ENCODE measurements around the gene TJP3.
"Not testable (repeated sequence)": the region's sequence is repeated elsewhere in the genome, so short reads cannot be mapped to it uniquely, and the experiment has no call there.

TJP3 gene

GRCh38 chr19:3745363-3746045, 37.3 kb downstream of the TJP3 start:
- DNase-seq (ENCODE audit: low spot score) = no peak

- DNase-seq (ENCODE audit: low spot score) = no peak
Observed at GRCh38 chr19:3746371-3747056, 38.3 kb downstream of the TJP3 start.

DNA sequence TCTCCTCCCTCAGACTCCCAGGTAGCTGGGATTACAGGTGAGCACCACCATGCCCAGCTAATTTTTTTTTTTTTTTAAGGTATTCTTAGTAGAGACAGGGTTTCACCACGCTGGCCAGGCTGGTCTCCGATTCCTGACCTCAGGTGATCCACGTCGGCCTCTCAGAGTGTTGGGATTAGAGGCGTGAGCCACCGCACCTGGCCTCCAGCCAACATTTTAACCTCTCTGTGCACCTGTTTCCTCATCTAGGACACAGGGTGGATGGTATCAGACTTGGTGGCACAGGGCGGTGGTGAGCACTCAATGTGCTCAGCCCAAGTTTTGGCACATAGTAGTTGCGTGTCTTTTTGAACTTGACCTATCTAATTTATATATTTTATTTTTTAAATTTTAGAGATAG, 40.8 kb downstream of the TJP3 start:
- DNase-seq (ENCODE audit: low spot score) = no peak

DNA sequence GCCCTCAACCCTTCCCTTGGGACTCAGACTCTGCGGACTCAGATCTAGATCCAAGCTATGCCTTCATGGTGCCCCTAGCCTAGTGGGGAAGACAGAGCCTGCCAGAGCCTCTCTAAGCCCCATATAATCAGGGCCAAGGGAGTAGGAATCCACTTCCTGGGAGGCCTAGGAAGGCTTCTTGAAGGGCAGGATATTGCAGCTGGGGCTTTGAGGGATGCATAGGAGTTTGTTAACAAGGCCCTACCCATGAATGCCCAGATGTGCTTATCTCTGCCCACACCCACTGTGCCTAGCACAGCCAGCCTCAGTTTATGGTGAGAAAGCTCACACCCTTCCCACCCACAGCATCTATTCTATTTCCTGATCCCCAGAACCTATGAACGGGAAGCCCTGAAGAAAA, 42.0 kb downstream of the TJP3 start:
- DNase-seq (ENCODE audit: low spot score) = no peak

GRCh38 chr19:3751236-3751635, 43.1 kb downstream of the TJP3 start:
- no peak for DNase-seq (ENCODE audit: low spot score)

DNA sequence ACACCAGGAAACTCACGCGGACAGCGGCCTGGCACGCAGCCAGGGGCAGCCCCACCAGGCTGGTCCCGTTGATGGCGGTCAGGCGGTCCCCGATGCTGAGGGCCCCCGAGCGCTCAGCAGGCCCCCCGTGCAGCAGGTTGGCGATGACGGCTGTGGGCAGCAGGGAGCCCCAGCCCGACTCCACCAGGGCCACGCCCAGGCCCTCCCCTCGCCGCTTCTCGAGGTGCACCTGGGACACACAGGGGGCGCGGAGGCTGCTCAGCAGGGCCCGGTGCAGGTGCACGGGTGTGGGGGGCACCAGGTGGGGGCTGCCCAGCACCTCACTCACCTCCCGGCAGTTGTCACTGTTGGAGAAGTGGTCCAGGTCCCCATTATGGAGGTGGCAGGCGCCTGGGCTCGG, 44.3 kb downstream of the TJP3 start:
- DNase-seq (ENCODE audit: low spot score) = no peak

DNA sequence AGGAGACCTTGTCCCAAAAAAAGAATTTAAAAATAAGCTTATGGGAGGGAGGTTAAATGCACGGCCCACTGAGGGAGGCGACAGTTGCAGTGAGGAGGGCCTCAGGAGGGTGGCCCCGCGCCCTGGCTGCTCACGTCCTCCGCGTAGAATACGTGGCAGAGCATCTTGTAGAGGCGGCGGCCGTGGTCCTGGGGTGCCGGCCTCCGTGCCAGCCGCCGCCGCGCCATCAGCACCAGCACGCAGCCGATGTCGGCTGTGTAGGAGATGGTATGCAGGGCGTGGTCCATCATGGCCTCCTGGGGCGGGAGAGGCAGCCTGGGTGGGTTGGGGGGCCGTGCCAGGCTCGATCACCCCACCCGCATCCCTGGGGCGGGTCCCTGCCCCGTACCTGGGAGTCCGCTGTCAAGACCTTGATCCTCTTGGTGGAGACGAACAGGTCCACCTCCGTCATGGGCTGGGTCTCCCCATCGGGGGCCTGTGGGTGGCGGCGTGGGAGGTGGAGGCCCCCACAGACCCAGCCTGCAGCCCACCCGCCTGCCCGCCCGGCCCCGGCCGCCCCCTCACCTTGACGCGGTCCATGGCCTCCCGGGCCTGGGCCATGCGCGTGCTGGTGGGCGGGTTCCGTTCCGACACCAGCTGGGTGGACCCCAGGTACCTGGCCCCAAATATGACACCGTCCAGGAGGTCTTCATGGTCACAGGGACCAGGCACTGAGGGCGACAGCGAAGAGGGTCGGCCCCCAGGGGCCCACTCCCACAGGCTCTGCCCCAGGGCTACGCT, 45.6 kb downstream of the TJP3 start:
- DNase-seq (ENCODE audit: low spot score) = no peak

- not testable (repeated sequence) for DNase-seq (ENCODE audit: low spot score)
Observed at GRCh38 chr19:3757705-3758104, 49.5 kb downstream of the TJP3 start.

GRCh38 chr19:3758297-3758696, 50.1 kb downstream of the TJP3 start:
- DNase-seq (ENCODE audit: low spot score) = not testable (repeated sequence)

DNA sequence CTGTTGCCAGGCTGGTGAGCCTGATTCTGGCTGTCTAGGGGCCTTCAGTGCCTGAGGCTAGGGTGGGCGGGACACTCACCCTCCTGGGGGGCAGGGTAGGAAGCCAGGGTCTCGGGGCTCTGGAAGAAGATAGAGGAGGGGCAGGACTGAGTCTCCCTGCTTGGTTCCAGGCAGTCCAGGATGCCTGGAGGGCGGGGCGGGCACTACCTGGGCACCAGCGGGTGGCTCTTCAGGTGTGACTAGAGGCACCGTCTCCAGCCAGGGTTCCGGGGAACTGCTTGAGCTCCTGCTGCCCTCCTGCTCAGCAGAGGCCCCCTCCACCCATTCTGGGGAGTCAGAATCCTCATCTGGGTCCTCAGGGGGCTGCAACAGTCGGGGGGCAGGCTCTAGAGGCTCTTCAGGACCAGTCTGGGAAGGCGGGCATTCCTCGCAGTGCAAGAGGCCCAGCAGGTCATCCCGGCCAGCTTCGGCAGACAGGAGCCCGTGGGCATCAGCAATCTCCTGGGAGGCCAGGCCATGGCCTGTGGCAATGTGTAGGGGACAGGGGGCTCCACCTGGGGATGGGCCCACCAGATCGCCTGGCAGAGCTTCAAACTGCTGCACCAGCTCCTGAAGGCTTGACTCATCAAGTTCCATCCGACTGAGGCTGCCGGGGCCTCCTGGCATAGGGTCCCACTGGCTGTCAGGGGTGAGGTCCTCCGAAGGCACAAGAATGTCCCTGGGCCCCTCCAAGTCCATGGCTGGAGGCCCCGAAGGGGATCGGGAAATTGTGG, 51.5 kb downstream of the TJP3 start:
- no peak for DNase-seq (ENCODE audit: low spot score)

- DNase-seq (ENCODE audit: low spot score) = no peak
Observed at GRCh38 chr19:3760871-3761361, 52.7 kb downstream of the TJP3 start.

DNA sequence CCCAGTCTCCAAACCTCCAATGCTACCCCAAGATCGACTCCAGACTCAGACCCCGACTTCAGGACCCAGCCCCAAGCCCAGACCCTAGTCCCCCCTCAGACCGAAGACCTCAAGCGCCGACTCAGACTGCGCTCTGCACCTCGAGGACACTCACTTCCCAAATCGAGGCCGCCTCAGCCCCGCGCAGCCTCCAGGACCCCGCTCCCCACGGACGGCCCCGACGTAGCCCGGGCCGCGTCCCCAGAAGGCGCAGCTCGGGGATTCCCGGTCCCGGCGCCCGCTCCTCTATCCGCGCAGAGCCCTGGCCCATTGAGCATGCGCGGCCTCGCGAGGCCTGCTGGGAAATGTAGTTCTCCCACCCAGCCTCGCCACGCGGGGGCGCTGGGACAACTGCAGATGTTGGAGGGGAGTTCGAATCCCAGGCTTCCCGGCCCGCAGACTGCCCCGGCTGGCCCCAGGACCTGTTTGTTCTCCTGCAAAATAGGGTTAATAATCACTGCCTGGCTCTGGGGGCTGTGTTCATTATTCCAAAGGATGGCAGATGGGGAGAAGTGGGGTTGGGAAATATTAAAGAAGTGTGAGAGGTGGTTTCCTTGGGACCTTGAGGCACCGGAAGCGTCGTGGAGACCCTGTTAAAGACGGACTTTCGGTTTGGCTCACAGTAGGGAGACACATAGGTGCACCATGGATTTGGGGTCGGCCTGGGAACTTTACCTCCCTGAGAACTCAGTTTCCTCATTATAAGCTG, 53.4 kb downstream of the TJP3 start, which contains the start of gene APBA3:
APBA3 (minus strand) TSS at position 311 of the 748 bp plus-strand sequence. CDS start 1,428 bp downstream, outside the sequence.
- DNase-seq (ENCODE audit: low spot score) = peak; percentile 93

GRCh38 chr19:3762130-3762473, 53.9 kb downstream of the TJP3 start:
- DNase-seq (ENCODE audit: low spot score) = no peak

DNA sequence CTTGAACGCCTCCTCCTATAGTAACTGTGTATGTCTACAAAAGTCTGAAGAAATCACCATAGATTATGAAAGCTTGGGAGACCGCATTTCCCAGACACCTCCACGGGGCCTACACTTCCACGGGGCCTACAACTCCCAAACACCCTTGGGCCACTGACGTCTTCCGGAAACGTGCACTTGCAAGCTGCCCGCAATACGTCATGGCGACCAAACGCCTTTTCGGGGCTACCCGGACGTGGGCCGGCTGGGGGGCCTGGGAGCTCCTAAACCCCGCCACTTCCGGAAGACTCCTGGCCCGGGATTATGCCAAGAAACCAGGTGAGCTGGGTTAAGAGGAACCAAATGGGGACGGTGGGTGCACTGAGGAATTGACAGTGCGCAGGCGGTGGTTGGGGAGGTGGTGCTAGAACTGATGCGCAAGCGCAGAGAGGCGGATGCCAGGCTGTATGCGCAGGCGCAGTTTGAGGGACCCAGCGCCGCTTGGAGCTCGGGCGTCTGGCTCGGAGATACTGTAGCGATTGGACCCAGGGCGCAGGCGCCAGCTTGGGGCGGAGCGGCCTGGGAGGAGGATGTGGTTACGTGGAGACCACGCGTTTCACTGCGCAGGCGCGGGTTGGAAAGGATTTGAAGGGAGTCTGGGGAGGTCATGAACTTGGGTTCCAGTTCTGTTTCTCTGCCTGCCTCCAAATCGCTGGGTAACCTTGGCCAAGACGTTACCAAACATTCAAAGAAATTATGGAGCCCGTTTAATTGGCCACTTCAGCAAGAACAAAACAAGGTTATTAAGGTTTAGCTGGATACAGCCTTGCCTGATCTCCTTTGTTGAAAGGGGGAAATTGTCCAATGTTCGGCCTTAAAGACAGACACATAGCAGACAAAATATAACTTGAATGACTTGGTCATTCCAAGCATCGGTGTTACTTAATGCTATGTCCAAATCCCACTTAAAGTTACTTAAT, 54.6 kb downstream of the TJP3 start, which contains the start of gene MRPL54:
MRPL54 (plus strand) TSS at position 182 of the 959 bp plus-strand sequence; CDS start at position 201, 19 bp downstream.
- DNase-seq (ENCODE audit: low spot score) = peak; percentile 100

DNA sequence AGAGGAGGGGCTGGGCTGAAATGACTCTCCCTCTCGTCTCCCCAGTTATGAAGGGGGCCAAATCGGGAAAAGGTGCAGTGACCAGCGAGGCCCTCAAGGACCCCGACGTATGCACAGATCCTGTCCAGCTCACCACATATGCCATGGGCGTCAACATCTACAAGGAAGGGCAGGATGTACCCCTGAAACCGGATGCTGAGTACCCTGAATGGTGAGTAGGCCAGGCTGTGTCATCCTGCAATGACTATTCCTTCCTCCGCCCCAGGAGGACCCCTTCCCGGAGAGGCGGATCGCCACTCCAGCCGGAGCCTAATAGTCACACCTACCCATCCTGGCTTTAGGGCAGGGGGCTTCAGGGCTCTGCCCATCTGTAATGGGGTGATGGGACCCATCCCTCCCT, 56.9 kb downstream of the TJP3 start:
- DNase-seq (ENCODE audit: low spot score) = no peak

DNA sequence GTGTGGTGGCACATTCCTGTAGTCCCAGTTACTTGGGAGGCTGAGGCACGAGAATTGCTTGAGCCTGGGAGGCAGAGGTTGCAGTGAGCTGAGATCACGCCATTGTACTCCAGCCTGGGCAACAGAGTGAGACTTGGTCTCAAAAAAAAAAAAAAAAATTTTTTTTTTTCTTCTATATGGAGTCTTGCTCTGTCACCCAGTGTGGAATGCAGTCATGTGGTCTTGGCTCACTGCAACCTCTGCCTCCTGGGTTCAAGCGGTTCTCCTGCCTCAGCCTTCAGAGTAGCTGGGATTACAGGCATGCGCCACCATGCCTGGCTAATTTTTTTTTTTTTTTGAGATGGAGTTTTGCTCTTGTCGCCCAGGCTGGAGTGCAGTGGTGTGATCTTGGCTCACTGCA, 57.6 kb downstream of the TJP3 start:
- DNase-seq (ENCODE audit: low spot score) = not testable (repeated sequence)

DNA sequence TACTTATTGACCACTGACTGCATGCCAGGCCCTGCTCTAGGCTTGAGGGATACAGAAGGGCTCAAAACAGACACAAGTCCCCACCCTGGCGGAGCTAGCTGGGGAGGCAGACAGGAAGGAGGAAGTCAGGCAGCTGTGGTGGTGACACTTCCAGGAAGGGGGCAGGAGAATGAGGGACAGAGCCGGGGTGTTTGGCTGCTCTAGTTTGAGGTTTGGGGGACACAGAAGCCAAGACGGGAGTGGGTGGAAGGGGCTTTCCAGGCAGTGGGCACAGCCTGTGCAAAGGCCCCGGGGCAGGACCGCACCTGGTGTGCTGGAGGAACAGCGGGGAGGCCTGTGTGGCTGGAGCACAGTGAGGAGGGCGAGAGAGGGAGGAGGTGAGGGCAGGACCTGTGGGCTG, 58.3 kb downstream of the TJP3 start:
- DNase-seq (ENCODE audit: low spot score) = no peak

DNA sequence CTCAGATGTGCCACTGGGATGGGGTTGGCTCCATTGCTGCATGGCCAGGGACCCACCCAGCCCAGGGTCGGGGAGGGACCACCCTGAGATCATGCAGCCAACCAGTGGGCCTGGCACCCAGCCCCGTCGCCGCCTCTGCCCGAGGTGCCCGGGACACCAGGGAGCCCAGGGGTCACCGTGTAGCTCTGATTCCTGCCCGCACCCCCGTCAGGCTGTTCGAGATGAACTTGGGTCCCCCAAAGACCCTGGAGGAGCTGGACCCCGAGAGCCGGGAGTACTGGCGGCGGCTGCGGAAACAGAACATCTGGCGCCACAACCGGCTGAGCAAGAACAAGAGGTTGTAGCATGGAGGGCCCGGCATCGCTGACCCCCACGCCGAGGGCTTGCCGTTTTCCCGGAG, 58.9 kb downstream of the TJP3 start:
- DNase-seq (ENCODE audit: low spot score) = no peak

DNA sequence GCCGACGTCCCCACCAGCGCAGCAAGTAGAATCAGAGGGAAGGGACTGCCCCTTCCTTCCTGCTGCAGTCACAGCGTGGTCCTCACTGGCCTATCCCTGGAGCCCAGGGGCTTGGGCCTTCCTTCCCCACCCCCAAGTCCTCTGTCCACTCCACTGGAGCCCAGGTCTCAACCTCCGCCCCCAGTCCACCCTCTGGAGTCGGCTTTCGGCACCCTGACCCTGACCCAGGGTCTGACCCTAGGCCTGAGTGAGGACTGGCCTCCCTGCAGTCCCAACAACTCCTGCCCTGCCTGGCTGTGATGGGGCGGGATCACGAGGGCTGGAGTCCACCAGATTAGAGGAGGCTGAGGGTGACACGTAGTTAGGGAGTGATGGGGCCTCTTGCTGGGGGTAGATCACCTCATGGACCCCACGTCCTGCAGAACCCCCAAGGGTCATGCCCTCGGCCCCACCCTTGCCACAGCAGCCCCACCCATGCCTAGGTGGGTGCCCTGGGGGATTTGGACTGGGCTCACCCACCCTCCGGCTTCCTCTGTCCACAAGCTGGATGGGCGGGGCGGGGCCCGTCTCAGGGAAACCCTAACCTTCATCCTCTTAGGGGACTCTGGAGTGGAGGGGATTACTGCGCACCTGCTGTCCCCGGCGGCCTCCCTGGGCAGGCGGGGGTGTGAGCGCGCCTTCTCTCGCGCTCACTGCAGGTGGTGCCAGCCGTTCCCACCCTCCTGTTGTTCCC, 60.0 kb downstream of the TJP3 start:
- no peak for DNase-seq (ENCODE audit: low spot score)
